DOHH2 (cell line): ENCODE measurements around the gene FRRS1L.
"Not testable (repeated sequence)": the region's sequence is repeated elsewhere in the genome, so short reads cannot be mapped to it uniquely, and the experiment has no call there.

Experiments used
- H3F3A ChIP-seq: fragments of 200-600 bp; sonication (generic), shearing (Covaris generic); 2 replicates; pipeline ENCODE4 v1.6.0; 2016; ENCODE audit warnings: antibody characterized with exemption, mild to moderate bottlenecking; ENCODE audit not compliant: control insufficient read depth, insufficient read depth
- H3K27ac ChIP-seq: fragments of 200-600 bp; sonication (generic); 2 replicates; pipeline ENCODE4 v1.5.1; 2014; ENCODE audit warnings: low read depth, mild to moderate bottlenecking, low read length, moderate library complexity
- H3K27me3 ChIP-seq: fragments of 200-600 bp; sonication (generic); 2 replicates; pipeline ENCODE4 v1.6.1; 2014; ENCODE audit warnings: mild to moderate bottlenecking, low read length, mixed read lengths; ENCODE audit not compliant: control insufficient read depth
- H3K36me3 ChIP-seq: fragments of 200-600 bp; sonication (generic); 2 replicates; pipeline ENCODE4 v1.6.1; 2014; ENCODE audit warnings: mild to moderate bottlenecking, low read length, moderate library complexity, mixed read lengths; ENCODE audit not compliant: control insufficient read depth
- H3K4me1 ChIP-seq: fragments of 200-600 bp; sonication (generic); 2 replicates; pipeline ENCODE4 v1.6.1; 2014; ENCODE audit warnings: mild to moderate bottlenecking, low read length, mixed read lengths; ENCODE audit not compliant: control insufficient read depth
- H3K4me2 ChIP-seq: fragments of 200-600 bp; sonication (generic); 2 replicates; pipeline ENCODE4 v1.6.0; 2014; ENCODE audit warnings: mild to moderate bottlenecking, low read length, moderate library complexity
- H3K4me3 ChIP-seq: fragments of 200-600 bp; sonication (generic); 2 replicates; pipeline ENCODE4 v1.5.1; 2014; ENCODE audit warnings: mild to moderate bottlenecking, low read length, mixed read lengths
- H3K79me2 ChIP-seq: fragments of 200-600 bp; sonication (generic); 2 replicates; pipeline ENCODE4 v1.6.1; 2014; ENCODE audit warnings: mild to moderate bottlenecking, low read length, mixed read lengths; ENCODE audit not compliant: control insufficient read depth
- H3K9me2 ChIP-seq: fragments of 200-600 bp; sonication (generic); replicated peaks from 2 replicates; pipeline ENCODE4 v1.6.1; 2014; ENCODE audit warnings: mild to moderate bottlenecking, low read length, mixed read lengths; ENCODE audit not compliant: control insufficient read depth
- H3K9me3 ChIP-seq: fragments of 200-600 bp; sonication (generic); 2 replicates; pipeline ENCODE4 v1.6.1; 2014; ENCODE audit warnings: antibody characterized with exemption, low read length, mixed read lengths; ENCODE audit not compliant: control insufficient read depth, insufficient read depth
- H4K20me1 ChIP-seq: fragments of 200-600 bp; sonication (generic); 2 replicates; pipeline ENCODE4 v1.6.0; 2014; ENCODE audit warnings: low read depth, mild to moderate bottlenecking, antibody characterized with exemption, low read length, moderate library complexity; ENCODE audit not compliant: control insufficient read depth, insufficient read depth
- EZH2phosphoT487 ChIP-seq: fragments of 200-600 bp; sonication (generic); IDR thresholded peaks from 2 replicates; pipeline ENCODE4 v1.6.1; 2017; ENCODE audit warnings: borderline replicate concordance, mild to moderate bottlenecking, antibody characterized with exemption, low read length, moderate library complexity, mixed read lengths
- TF ChIP-seq, protein P1 (sequence below): fragments of 200-600 bp; sonication (generic); IDR thresholded peaks from one replicate; pipeline ENCODE4 v1.5.1; 2014; ENCODE audit warnings: antibody characterized with exemption, mild to moderate bottlenecking, low read depth, low read length; ENCODE audit not compliant: poor library complexity, severe bottlenecking

The FRRS1L gene

DNA sequence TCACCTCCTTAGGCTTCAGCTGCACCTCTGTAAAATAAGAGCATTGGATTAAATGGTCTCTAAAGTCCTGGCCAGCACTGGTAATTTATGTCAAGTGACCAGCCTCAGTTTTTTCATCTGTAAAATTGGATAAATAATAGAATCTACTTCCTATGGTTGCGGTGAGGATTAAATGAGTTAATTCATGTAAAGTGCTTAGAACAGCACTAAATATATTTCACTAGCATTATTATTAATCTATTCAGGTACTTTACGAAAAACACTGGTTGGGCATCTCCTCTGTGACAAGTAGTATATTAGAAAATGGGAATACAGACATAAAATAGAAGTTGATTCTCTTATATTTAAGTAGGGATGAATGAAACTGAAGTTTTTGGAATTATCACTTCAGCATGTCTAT is 33.5 kb downstream of the FRRS1L start:
- TF ChIP-seq EZH2phosphoT487 = no peak
- TF ChIP-seq, protein P1, sequence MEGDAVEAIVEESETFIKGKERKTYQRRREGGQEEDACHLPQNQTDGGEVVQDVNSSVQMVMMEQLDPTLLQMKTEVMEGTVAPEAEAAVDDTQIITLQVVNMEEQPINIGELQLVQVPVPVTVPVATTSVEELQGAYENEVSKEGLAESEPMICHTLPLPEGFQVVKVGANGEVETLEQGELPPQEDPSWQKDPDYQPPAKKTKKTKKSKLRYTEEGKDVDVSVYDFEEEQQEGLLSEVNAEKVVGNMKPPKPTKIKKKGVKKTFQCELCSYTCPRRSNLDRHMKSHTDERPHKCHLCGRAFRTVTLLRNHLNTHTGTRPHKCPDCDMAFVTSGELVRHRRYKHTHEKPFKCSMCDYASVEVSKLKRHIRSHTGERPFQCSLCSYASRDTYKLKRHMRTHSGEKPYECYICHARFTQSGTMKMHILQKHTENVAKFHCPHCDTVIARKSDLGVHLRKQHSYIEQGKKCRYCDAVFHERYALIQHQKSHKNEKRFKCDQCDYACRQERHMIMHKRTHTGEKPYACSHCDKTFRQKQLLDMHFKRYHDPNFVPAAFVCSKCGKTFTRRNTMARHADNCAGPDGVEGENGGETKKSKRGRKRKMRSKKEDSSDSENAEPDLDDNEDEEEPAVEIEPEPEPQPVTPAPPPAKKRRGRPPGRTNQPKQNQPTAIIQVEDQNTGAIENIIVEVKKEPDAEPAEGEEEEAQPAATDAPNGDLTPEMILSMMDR = no peak
- H3F3A ChIP-seq = no peaks in the 10 kb centered on the region
- no peaks in the 10 kb centered on the region for H3K36me3 ChIP-seq
- H3K4me1 ChIP-seq = no peaks in the 10 kb centered on the region
- H3K4me3 ChIP-seq = no peak overlapping the region
- H3K9me3 ChIP-seq = no peaks in the 10 kb centered on the region
- no peaks in the 10 kb centered on the region for H4K20me1 ChIP-seq
- no peak overlapping the region for H3K27ac ChIP-seq
- no peaks in the 10 kb centered on the region for H3K9me2 ChIP-seq
- H3K79me2 ChIP-seq = no peaks in the 10 kb centered on the region
- no peak overlapping the region for H3K4me2 ChIP-seq
- peaks cover 13% of the 10 kb centered on the region for H3K27me3 ChIP-seq

DNA sequence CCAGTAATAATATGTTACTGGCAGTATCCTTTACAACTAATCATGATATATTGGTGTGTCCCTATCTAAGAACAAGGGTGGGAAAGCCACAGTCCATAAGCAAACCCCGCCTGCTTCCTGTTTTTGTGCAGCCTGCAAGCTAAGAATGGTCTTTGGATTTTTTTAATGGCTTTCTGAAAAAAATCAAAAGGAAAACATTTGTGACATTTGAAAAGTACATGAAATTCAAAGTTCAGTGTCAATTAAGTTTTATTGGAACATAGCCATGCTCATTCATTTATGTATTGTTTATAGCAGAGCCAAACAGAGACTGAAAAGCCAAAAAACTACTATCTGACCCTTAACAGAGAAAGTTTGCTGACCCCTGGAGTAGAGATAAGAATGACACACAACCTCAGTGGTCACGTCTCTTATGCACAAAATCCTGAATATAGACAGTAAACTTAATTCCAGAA is 34.5 kb downstream of the FRRS1L start:
- Histone ChIP-seq H4K20me1 (no peaks in the 10 kb centered on the region), H3K27me3 (peaks cover 8% of the 10 kb centered on the region; the same call in 1 of the 2 replicates), H3K27ac (no peak overlapping the region), H3K4me3 (no peak overlapping the region), H3K9me3 (no peaks in the 10 kb centered on the region), H3F3A (no peaks in the 10 kb centered on the region), H3K79me2 (no peaks in the 10 kb centered on the region), H3K4me2 (no peak overlapping the region), H3K36me3 (no peaks in the 10 kb centered on the region), H3K9me2 (no peaks in the 10 kb centered on the region), H3K4me1 (no peaks in the 10 kb centered on the region)
- TF ChIP-seq EZH2phosphoT487 = no peak
- TF ChIP-seq, protein P1 = no peak

DNA sequence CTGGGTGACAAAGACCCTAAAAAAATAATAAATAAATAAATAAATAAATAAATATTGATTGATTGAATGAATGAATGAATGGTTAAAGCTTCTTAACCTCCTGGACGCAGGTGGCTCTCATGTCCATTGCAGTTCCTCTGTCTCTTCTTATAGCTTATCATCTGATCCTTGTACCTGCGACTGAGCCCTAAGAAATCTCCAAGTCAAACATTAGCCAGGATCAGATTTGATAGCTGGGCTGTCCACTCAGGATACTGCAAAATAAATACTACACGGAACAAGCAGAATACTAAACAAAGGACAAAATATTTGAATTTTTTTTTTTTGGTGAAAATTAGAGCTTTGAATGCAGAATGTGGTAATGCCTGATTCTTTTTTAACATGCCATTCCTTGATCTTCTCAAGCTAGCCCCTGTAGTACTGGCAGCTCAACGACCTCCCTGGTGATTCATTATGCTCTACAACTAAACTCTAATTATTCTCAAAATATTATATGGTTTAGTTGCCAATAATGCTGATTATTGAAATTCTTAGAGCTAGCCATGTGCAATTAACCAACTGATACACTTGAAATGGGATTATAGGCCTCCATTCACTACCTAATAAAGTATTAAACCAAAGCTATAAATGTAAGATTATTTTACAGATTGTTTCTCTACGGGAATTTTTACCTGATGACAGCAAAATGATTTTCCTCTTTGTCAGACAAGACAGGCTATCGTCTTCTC is 37.4 kb downstream of the FRRS1L start:
- TF ChIP-seq, protein P1 = no peak
- TF ChIP-seq EZH2phosphoT487 = no peak
- Histone ChIP-seq H3K27me3 (peaks cover 6% of the 10 kb centered on the region; the same call in 1 of the 2 replicates), H3K79me2 (no peaks in the 10 kb centered on the region), H3K9me3 (no peaks in the 10 kb centered on the region), H3K9me2 (no peaks in the 10 kb centered on the region), H3K4me3 (no peak overlapping the region), H3K4me2 (no peak overlapping the region), H3F3A (no peaks in the 10 kb centered on the region), H4K20me1 (no peaks in the 10 kb centered on the region), H3K36me3 (no peaks in the 10 kb centered on the region), H3K4me1 (no peaks in the 10 kb centered on the region), H3K27ac (no peak overlapping the region)

DNA sequence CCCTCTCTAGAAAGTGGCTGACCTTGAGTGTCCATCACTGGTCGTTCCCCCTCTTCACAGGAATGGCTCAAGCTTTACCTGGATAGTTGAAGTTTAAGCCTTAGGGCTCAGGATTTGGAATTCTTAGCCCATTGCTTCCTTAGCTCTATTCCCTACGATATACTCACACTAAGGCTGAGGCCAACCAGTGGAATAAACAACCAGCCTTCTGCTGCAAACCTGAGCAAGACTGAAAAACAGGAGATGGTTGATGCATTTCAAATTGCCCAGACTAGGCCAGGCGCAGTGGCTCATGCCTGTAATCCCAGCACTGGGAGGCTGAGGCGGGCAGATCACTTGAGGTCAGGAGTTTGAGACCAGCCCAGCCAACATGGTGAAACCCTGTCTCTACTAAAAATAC is 40.4 kb downstream of the FRRS1L start:
- H3K9me2 ChIP-seq, H3K4me2 ChIP-seq, H3F3A ChIP-seq, H3K36me3 ChIP-seq, H3K9me3 ChIP-seq, H3K27me3 ChIP-seq, H3K4me1 ChIP-seq, H3K79me2 ChIP-seq, H3K4me3 ChIP-seq, H4K20me1 ChIP-seq, H3K27ac ChIP-seq: not testable (repeated sequence)
